BLaER1 treated with 17β-estradiol and CSF1 and Interleukin-3, amounts not matched to agents 10 nM and 100 nM (cell line): ENCODE measurements around the gene GOLIM4.

Source experiments
- H3K27ac ChIP-seq, 11 experiments: shearing (Covaris generic); formaldehyde crosslinking; 2 replicates each; pipeline ENCODE4 v1.8.1; 2022
- H3K27me3 ChIP-seq, 11 experiments: shearing (Covaris generic); formaldehyde crosslinking; 2 replicates each; pipeline ENCODE4 v1.8.1; 2022
- H3K36me3 ChIP-seq, 11 experiments: shearing (Covaris generic); formaldehyde crosslinking; 2 replicates each; pipeline ENCODE4 v1.8.1; 2022
- H3K4me1 ChIP-seq, 10 experiments: shearing (Covaris generic); formaldehyde crosslinking; 2 replicates each; pipeline ENCODE4 v1.8.1; 2022
- H3K4me2 ChIP-seq, 11 experiments: shearing (Covaris generic); formaldehyde crosslinking; 2 replicates each; pipeline ENCODE4 v1.8.1; 2022
- H3K4me3 ChIP-seq, 10 experiments: shearing (Covaris generic); formaldehyde crosslinking; 2 replicates each; pipeline ENCODE4 v1.8.1; 2022
- H3K9ac ChIP-seq, 11 experiments: shearing (Covaris generic); formaldehyde crosslinking; 2 replicates each; pipeline ENCODE4 v1.8.1; 2022
- H3K9me3 ChIP-seq, 11 experiments: shearing (Covaris generic); formaldehyde crosslinking; replicated peaks in 1 of 11; 2 replicates each; pipeline ENCODE4 v1.8.1; 2022
- H4K20me1 ChIP-seq, 11 experiments: shearing (Covaris generic); formaldehyde crosslinking; 2 replicates each; pipeline ENCODE4 v1.8.1; 2022
- Cebpa-rat ChIP-seq, 11 experiments: shearing (Covaris generic); IDR thresholded peaks; 2 replicates each; pipeline ENCODE4 v1.8.1; 2022

GOLIM4 gene

GRCh38 chr3:168040607-168041208 lies 55.0 kb downstream of the GOLIM4 start:
- Histone ChIP-seq H3K27ac (no peak overlapping the region), H3K9ac (no peak overlapping the region), H3K36me3 (peaks cover 23 to 95% (median 67%) of the 10 kb centered on the region in 11 experiments; a peak in 21 of 22 replicates), H3K4me3 (no peak overlapping the region), H3K4me1 (peaks cover 0 to 10% (median 0%) of the 10 kb centered on the region in 10 experiments; a peak in 1 of 20 replicates), H3K9me3 (peaks cover 0 to 10% (median 0%) of the 10 kb centered on the region in 11 experiments; a peak in 3 of 22 replicates), H3K27me3 (no peaks in the 10 kb centered on the region), H3K4me2 (no peak overlapping the region), H4K20me1 (peaks cover 0 to 9% (median 0%) of the 10 kb centered on the region in 11 experiments; a peak in 1 of 22 replicates)
- no peak for TF ChIP-seq Cebpa-rat (IDR thresholded peaks at IDR 0.05)

- H3K4me3 ChIP-seq = no peak overlapping the region
These were observed 58.7 kb downstream of the GOLIM4 start for GRCh38 chr3:168037020-168037419.

GRCh38 chr3:168036619-168037018 lies 59.1 kb downstream of the GOLIM4 start:
- Histone ChIP-seq H3K36me3 (peaks cover 26 to 95% (median 74%) of the 10 kb centered on the region in 11 experiments; a peak in 21 of 22 replicates), H3K9me3 (peaks cover 0 to 15% (median 6%) of the 10 kb centered on the region in 11 experiments; a peak in 11 of 22 replicates), H3K4me2 (no peak overlapping the region), H3K27ac (no peak overlapping the region), H4K20me1 (0 out of 22 replicates have a peak, but pooled peaks cover 0 to 5% (median 0%) of the 10 kb centered on the region in 11 experiments), H3K9ac (no peak overlapping the region), H3K4me3 (no peak overlapping the region), H3K27me3 (no peaks in the 10 kb centered on the region), H3K4me1 (peaks cover 0 to 5% (median 0%) of the 10 kb centered on the region in 10 experiments; a peak in 4 of 20 replicates)
- TF ChIP-seq Cebpa-rat (IDR thresholded peaks at IDR 0.05) = no peak

More at GRCh38 chr3:168037020-168037419, 58.7 kb downstream of the GOLIM4 start:
- no peak overlapping the region for H3K4me2 ChIP-seq
- H3K9ac ChIP-seq = no peak overlapping the region
- 0 out of 22 replicates have a peak, but pooled peaks cover 0 to 5% (median 0%) of the 10 kb centered on the region in 11 experiments for H4K20me1 ChIP-seq
- no peak overlapping the region for H3K27ac ChIP-seq
- no peak for TF ChIP-seq Cebpa-rat (IDR thresholded peaks at IDR 0.05)
- peaks cover 0 to 15% (median 6%) of the 10 kb centered on the region in 11 experiments; a peak in 11 of 22 replicates for H3K9me3 ChIP-seq
- H3K36me3 ChIP-seq = peaks cover 22 to 95% (median 73%) of the 10 kb centered on the region in 11 experiments; a peak in 21 of 22 replicates
- H3K4me1 ChIP-seq = peaks cover 0 to 1% (median 0%) of the 10 kb centered on the region in 10 experiments; a peak in 1 of 20 replicates
- H3K27me3 ChIP-seq = no peaks in the 10 kb centered on the region

GRCh38 chr3:168034152-168034928 lies 61.4 kb downstream of the GOLIM4 start:
- Histone ChIP-seq H3K36me3 (peaks cover 28 to 95% (median 83%) of the 10 kb centered on the region in 11 experiments; a peak in 21 of 22 replicates), H4K20me1 (no peaks in the 10 kb centered on the region), H3K4me2 (no peak overlapping the region), H3K9me3 (peaks cover 0 to 15% (median 6%) of the 10 kb centered on the region in 11 experiments; a peak in 11 of 22 replicates), H3K9ac (no peak overlapping the region), H3K4me3 (no peak overlapping the region), H3K4me1 (peaks cover 0 to 28% (median 0%) of the 10 kb centered on the region in 10 experiments; a peak in 6 of 20 replicates), H3K27me3 (no peaks in the 10 kb centered on the region), H3K27ac (no peak overlapping the region)
- no peak for TF ChIP-seq Cebpa-rat (IDR thresholded peaks at IDR 0.05)

GRCh38 chr3:168030577-168030976 lies 65.1 kb downstream of the GOLIM4 start:
- no peak overlapping the region for H3K4me3 ChIP-seq
- no peak for TF ChIP-seq Cebpa-rat (IDR thresholded peaks at IDR 0.05)
- peaks cover 0 to 6% (median 4%) of the 10 kb centered on the region in 11 experiments; a peak in 10 of 22 replicates for H3K9me3 ChIP-seq
- peak overlapping the region in 3 of 11 experiments; percentile 34 to 88 (median 80); a peak in 6 of 22 replicates for H3K4me2 ChIP-seq
- no peak overlapping the region for H3K9ac ChIP-seq
- H3K27ac ChIP-seq = peak overlapping the region in 3 of 11 experiments; percentile 31 to 69 (median 34); a peak in 4 of 22 replicates
- H3K4me1 ChIP-seq = peaks cover 12 to 66% (median 18%) of the 10 kb centered on the region in 10 experiments
- H3K27me3 ChIP-seq = 0 out of 22 replicates have a peak, but pooled peaks cover 0 to 4% (median 0%) of the 10 kb centered on the region in 11 experiments
- peaks cover 14 to 95% (median 86%) of the 10 kb centered on the region in 11 experiments; a peak in 21 of 22 replicates for H3K36me3 ChIP-seq
- 0 out of 22 replicates have a peak, but pooled peaks cover 0 to 5% (median 0%) of the 10 kb centered on the region in 11 experiments for H4K20me1 ChIP-seq

- Histone ChIP-seq H3K27ac (peak overlapping the region in 2 of 11 experiments; percentile 31 to 69; a peak in 2 of 22 replicates), H3K9me3 (no peaks in the 10 kb centered on the region), H3K36me3 (peaks cover 8 to 89% (median 80%) of the 10 kb centered on the region in 11 experiments; a peak in 21 of 22 replicates), H3K9ac (no peak overlapping the region), H3K4me1 (peaks cover 20 to 74% (median 27%) of the 10 kb centered on the region in 10 experiments), H3K4me2 (peak overlapping the region in 3 of 11 experiments; percentile 34 to 88 (median 80); a peak in 6 of 22 replicates), H3K27me3 (0 out of 22 replicates have a peak, but pooled peaks cover 0 to 4% (median 0%) of the 10 kb centered on the region in 11 experiments), H4K20me1 (0 out of 22 replicates have a peak, but pooled peaks cover 0 to 5% (median 0%) of the 10 kb centered on the region in 11 experiments), H3K4me3 (no peak overlapping the region)
- no peak for TF ChIP-seq Cebpa-rat (IDR thresholded peaks at IDR 0.05)
These were observed 66.0 kb downstream of the GOLIM4 start for GRCh38 chr3:168029705-168030104.

- peak overlapping the region in 4 of 11 experiments; percentile 6 to 82 (median 49); a peak in 7 of 22 replicates for H3K27ac ChIP-seq
- no peak for TF ChIP-seq Cebpa-rat (IDR thresholded peaks at IDR 0.05)
- peaks cover 0 to 14% (median 0%) of the 10 kb centered on the region in 11 experiments; a peak in 2 of 22 replicates for H3K27me3 ChIP-seq
- H3K9ac ChIP-seq = peak overlapping the region in 2 of 11 experiments; percentile 50 to 69; a peak in 3 of 22 replicates
- H3K4me3 ChIP-seq = peak overlapping the region in 2 of 10 experiments; percentile 2 to 44; a peak in 3 of 20 replicates
- H3K36me3 ChIP-seq = peaks cover 17 to 92% (median 86%) of the 10 kb centered on the region in 11 experiments; a peak in 21 of 22 replicates
- peaks cover 34 to 91% (median 43%) of the 10 kb centered on the region in 10 experiments for H3K4me1 ChIP-seq
- H3K4me2 ChIP-seq = peak overlapping the region; percentile 4 to 80 (median 14); a peak in 16 of 22 replicates
- H3K9me3 ChIP-seq = no peaks in the 10 kb centered on the region
- 0 out of 22 replicates have a peak, but pooled peaks cover 0 to 5% (median 0%) of the 10 kb centered on the region in 11 experiments for H4K20me1 ChIP-seq
These were observed 67.6 kb downstream of the GOLIM4 start for GRCh38 chr3:168028086-168028485.

- H3K9ac ChIP-seq = peak overlapping the region in 2 of 11 experiments; percentile 14 to 69; a peak in 3 of 22 replicates
- H3K36me3 ChIP-seq = peaks cover 24 to 95% (median 87%) of the 10 kb centered on the region in 11 experiments
These were observed 69.0 kb downstream of the GOLIM4 start for GRCh38 chr3:168026764-168027163.

More at GRCh38 chr3:168026764-168027163, 69.0 kb downstream of the GOLIM4 start:
- Histone ChIP-seq H3K4me3 (peak overlapping the region in 2 of 10 experiments; percentile 22 to 44; a peak in 4 of 20 replicates), H3K27me3 (peaks cover 0 to 21% (median 0%) of the 10 kb centered on the region in 11 experiments; a peak in 2 of 22 replicates), H3K4me2 (peak overlapping the region in 3 of 11 experiments; percentile 66 to 80 (median 79); a peak in 6 of 22 replicates), H3K4me1 (peaks cover 39 to 99% (median 54%) of the 10 kb centered on the region in 10 experiments), H3K27ac (peak overlapping the region in 3 of 11 experiments; percentile 25 to 82 (median 72); a peak in 2 of 22 replicates), H4K20me1 (0 out of 22 replicates have a peak, but pooled peaks cover 0 to 5% (median 0%) of the 10 kb centered on the region in 11 experiments), H3K9me3 (no peaks in the 10 kb centered on the region)
- no peak for TF ChIP-seq Cebpa-rat (IDR thresholded peaks at IDR 0.05)
